SH-SY5Y (cell line): ENCODE measurements around the gene PLEKHH3.

Experiments
- GATA2 ChIP-seq: IDR thresholded peaks from 2 replicates; pipeline ENCODE4 v1.6.1; 2011; ENCODE audit warnings: mild to moderate bottlenecking, low read depth, low read length
- GATA3 ChIP-seq: IDR thresholded peaks from 2 replicates; pipeline ENCODE4 v1.6.1; 2011; ENCODE audit warnings: low read depth, mild to moderate bottlenecking, low read length, moderate library complexity

DNA sequence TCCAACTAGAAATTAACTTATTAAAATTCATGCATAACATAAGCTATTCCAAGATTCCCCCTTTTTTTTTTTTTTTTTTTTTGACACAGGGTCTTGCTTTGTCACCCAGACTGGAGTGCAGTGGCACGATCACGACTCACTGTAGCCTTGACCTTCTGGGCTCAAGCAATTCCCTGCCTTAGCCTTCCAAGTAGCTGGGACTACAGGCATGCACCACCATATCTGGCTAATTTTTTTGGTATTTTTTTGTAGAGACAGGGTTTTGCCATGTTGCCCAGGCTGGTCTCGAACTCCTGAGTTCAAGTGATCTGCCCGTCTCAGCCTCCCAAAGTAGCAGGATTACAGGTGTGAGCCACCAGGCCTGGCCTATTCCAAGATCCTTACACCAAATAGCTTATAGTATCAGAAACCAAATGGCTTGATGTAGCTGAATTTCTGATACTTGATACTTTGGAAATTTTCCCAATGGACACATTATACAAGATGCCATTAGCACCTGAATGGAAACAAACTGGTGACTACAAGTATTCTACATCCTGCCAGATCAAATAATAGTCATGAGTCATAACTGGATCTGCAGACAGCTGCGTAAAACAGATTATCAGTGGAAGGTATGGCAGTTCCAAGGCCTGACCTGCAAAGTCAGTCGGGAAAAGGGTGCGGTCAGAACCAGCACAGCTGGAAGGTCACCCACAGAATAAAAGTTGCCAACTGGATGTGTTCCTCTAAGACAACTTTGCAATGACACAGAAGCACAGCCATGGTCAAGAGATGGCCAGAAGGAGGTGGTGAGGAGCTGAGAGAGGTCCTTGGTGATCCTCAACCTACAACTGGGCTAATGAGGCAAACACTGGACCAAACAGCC is 52.8 kb downstream of the PLEKHH3 start:
- TF ChIP-seq GATA2 (no peak), GATA3 (no peak)
